Stimulated activated CD4-positive, alpha-beta T cell treated with anti-CD3 and anti-CD28 coated beads, Interleukin-1b, Interleukin-23, amount 100 ng/mL, for 1 hour (primary cell): ENCODE measurements around the gene MAGI2.
"Not testable (repeated sequence)": the region's sequence is repeated elsewhere in the genome, so short reads cannot be mapped to it uniquely, and the experiment has no call there.

Source experiments
- DNase-seq, 2 donors: peaks; one replicate each; pipeline ENCODE4 v3.0.0-alpha.2; 2020; ENCODE audit warnings: low read depth in 2 of 2

Gene MAGI2

DNA sequence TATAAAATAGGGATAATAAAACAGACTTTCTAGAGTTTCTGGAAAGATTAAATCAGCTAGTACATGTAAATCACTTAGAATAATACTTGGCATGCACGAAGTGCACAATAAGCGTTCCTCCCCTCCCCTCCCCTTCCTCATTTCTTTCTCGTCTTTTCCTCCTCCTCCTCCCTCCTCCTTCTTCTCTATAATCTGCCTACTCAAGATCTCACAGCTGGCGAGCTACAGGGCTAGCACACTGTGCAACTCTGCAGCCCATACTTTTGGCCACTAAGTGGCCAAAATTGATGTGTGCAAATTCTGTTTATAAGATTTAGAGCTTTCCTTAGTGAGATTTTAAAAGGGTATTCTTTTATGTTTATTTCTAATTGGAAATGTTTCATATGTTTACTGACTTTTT lies 1089.6 kb downstream of the MAGI2 start:
- DNase-seq, result no peak

DNA sequence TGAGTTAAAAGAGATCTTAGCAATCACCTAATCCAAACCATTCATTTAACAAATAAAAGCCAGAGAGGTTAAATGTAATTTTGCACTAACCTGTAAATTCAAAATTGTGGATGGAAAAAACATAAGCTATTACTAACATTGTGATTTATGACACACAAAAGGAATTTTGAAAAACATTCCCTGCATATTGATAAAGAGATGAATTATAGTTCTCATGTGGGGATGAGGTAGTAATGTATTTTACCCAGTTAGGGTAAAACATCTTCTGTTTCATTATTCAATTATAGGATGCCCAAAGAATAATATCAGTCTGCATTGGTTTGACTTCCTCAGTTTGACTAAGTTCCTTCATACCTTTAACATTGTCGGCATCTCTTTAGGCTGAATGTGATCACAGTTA lies 1093.6 kb downstream of the MAGI2 start:
- DNase-seq, result no peak

DNA sequence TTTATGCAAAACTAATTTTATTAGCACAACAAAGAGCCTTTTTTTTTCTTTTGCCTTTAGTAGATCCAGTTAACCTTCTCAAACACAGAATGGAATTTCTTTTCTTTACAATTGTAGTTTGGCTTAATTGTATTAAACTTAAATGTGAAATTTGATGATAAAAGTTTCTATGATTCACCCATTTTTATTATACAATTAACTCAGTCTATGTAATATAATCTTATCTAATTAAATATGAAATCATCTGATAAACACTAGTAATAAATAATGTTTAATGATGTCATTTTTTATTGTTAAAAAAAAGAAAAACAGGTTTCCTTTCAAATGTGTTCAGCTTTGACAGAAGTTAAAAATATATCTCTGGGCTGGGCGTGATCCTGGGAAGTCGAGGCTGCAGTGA lies 1095.8 kb downstream of the MAGI2 start:
- DNase-seq, result no peak

DNA sequence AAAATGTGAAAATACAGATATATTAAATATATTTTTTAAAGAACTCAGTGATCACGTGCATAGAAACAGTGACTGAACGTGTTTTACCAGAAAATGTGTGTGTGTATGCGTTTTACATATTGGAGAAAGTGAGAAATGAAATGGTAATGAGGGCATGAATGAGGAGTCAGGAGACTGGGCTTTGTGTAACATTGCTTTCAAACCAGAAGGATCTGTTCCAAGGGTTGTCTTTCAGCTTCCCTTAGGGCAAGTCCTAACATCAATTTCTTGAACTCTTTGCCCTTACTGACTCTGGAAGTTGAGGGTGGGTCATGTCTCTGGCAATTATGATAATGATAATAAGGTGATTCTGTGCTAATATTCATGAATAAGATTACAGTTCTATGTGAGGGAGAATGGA lies 1097.6 kb downstream of the MAGI2 start:
- DNase-seq, result no peak

DNA sequence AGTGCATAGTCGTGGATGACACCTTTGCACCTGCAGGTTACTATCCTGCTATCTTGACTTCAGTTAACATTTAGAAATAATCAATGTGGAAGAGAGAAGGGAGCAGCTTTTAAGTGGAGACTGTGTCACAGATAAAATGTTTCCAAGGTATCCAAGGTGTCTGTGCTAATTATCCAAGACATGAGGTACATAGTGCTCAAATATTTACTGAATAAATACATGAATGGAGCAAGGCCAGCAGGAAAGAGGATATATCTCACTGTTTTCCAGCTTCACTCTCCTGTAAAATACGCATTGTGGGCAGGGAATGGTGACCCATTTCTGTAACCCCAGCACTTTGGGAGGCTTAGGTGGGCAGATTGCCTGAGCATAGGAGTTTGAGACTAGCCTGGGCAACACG lies 1102.5 kb downstream of the MAGI2 start:
- DNase-seq, result no peak

DNA sequence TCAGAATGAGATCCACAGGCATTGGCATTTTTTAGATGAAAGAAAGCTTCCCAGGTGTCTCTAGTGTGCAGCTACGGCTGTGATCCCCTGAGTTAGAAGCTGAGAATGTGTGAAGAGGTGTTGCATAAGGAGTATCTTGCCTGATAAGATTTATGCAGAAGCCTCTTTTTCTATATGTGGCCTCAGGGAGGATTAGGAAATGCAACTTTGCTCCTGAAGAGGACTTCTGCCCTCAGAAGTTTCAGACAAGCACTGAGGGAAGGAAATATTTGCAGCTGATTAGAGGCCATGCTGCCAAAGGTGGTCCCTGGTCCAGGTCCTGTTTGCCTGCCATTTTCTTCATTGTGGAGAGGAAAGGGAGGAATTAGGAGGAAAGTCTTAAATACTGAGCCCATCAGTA lies 1103.1 kb downstream of the MAGI2 start:
- no peak for DNase-seq

DNA sequence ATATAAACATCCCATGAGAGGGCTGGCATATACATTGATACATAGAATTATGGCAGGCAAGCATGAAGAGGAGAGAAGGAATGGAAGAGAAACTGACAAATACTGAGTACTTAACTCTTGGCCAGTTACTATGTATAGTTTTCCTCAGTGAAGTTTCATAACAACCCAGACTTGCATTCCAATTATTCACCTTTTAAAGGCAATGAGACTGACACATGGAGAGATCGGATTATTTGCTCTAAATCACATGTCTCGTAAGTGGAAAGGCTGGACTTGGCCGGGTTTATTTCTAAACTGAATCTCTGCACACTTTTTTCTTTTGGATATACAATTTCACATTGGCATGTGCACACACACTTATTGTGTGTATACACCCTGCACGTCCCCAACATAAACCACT lies 1106.6 kb downstream of the MAGI2 start:
- no peak for DNase-seq

DNA sequence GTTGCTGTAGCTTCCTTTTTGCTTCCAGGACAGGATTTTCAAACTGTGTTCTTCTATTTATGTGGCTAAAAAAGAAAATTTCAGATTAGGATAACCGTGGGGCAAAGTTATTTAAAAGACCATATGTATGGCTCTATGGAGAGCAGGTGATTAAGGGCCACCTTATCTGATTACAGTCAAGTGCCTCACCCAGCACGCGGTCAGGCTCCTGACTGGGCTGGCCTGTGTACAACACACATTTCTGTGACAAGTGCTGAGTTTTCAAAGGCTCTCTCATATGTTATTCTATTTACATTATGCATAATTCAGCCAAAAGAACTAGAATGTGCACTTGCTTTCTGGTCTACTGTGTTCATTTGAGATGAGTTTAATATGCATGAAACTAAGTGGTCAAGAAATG lies 1107.5 kb downstream of the MAGI2 start:
- no peak for DNase-seq

DNA sequence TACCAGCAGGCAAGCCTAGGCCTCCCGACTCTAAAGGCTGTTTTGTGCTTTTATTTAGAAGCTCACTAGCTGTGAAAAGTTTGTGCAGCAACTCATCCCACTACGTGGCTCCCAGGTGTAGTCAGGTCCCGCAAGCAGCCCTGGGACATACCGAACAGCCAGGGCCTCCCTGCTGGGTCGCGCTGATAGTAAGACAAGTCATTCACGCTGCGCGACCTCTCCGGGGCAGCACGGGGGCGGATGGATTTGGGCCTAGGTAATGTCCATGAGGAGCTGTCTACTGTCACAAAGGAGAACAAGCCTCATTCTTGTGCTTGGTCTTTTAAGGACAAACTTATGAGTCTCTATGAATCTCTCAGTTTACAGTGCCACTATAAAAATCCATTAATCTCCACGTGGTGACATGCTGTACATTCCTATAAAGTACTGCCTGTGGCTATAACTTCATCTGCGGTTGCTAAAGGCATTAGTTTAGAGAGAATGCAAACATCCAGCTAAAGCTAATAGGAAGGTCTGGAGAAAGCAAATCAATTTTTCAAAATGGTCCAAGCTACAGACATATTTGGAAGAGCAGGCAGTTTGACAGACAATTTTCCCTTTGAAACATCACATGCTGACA lies 1108.1 kb downstream of the MAGI2 start:
- no peak for DNase-seq

DNA sequence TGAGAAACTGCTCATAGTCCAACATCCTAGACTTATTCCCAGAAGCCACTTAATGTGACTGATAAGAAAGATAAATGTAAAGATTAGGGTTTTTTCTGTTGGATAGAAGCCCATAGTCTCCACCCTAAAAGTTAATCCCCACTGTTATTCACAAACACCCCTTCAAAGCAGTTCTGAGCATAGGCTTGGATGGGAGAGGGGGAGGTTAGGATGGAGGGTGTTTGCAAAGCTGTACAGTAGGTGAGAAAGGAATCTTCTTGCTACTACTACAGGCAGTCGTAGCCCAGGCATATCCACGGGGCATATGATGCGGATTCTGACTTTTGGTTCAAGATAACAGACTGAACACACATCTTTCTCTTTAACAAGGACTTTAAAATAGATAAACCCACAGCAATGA lies 1119.0 kb downstream of the MAGI2 start:
- no peak for DNase-seq

DNA sequence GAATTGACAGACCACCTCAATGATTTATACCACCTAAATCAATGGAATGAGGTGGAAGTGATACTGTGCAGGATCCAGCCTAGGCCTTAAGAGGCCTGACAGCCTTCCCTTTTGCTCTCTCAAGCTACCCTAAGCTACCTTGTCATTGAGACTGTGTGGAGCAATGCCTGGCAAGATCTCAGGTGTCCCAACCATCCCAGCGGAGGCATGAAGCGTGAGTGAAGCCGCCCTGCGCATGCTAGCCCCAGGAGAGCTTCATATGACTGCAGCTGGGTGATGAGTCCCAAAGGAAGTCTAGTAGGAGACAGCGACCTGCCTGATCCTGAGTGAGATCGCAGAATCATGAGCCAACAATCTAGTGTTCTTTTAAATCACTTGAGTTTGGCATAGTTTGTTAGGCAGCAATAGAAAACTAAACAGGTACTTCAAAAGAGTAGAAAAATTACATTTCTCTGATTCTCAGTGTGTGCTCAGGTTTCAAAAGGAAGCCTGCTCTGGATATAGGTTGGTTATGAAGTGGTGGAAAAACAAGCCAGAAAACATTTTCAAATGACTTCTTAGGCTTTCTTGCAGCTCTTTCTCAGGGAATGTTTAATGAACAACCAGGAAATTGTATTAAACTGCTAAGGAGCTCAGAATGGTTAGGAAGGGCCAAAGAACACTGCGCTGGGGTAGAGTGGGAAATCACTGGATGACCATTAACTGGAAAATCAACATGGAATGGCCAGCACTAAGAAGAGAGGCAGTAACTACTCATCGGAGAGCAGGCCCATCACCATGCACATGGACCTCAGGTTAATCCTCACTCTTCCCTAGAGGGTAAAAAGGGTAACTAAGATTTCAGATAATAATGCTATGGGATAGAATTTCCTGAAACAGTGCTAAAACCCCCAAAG lies 1119.7 kb downstream of the MAGI2 start:
- DNase-seq, result no peak

DNA sequence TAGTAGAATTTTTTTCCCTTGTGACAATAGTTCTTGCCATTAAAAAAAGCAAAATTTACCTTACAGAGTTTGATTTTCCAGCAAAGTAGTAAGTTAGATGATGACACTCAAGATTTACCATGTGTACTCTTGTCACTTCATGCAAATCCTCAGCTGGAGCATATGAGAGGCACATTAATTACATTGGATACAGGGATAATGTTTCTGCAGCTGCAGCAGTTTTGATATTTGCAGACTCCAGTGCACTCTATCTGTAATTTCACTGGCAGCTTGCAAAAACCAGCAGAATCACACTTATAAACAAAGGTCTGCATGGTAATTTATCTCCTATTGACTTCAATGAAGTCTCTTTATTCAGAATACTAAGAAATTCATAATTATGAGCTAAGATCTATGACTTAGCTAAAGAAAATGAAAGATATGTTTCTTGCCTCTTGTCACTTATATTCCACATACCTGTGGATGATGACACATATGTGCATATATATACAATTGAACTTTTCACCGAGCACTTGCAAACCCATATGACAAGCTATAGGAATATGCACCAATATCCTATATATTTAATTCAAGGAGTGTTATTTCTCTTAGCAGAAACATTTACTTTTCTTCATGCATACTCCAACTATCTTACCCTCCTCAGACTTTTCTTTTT lies 1124.3 kb downstream of the MAGI2 start:
- DNase-seq, result no peak

DNA sequence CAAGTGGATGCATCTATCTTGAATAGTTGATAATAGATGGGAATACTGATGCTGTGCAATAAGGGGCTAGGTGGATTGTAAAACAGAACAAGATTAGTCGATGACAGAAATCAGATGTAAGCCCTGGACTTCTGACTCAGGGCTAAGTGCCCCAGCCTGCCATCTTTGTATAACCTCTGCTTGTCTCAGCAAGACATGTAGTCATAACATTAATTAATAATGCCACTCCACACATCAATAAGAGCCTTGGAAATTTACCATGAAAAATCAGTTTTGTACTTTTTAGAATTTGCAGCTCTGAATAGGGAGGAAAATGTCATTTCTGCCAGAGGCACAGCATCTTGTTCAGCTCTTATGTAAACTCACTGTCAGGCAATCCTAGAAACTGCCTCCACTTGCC lies 1125.7 kb downstream of the MAGI2 start:
- DNase-seq, result no peak

DNA sequence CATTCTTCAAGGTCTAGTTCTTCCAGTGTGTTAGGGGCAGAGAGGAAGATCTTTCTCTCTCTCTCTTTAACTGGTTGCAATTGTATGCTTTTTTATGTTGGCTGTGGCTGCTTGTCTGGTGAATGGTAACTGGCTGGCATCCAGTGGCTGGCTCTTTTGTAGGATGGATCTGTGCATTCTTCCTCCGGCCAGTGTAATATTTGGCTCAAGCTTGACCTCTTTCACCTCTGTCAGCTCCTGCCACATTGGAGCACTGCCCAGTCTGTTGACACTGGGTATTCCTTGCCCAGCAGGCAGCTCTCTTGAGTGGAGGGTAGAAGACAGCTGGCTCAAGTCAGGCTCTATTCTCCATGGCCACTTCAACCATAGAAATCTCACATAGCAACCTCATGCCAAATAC lies 1126.6 kb downstream of the MAGI2 start:
- DNase-seq, result no peak

DNA sequence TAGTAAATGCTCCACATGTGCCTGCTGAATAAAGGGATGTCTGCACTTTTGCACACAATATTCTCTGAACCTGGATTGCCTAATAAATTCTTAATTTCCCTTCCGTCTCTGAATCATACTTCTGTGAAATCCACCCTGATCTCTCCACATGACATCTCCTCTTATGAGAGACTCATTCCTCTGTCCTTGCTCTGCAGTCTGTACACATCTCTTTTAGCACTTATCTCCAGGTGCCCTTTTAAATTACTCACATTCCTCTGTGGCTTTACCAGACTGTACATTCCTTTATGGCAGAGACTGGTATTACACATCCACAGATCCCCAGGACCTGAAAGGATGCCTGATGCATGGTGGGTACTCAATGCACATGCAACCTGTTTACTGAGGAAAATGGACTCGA lies 1127.3 kb downstream of the MAGI2 start:
- DNase-seq, result no peak

DNA sequence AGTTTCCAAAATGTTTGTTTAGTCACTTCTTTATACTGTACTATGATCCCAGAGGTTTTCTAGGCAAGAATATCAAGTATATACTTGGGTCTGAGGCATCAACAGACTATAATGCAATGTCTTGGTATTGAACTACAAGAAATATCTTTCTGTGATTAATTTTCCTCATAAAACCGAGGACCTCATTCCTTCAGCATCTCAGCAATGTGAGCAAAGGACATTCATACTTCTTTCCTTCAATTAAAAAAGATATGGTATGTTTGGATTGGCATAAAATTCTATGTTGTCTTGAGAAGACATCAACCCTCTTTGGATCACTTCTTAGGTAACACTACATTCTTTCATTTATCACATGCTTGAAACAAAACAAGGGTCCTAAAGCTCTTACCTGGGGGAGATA lies 1130.3 kb downstream of the MAGI2 start:
- no peak for DNase-seq

DNA sequence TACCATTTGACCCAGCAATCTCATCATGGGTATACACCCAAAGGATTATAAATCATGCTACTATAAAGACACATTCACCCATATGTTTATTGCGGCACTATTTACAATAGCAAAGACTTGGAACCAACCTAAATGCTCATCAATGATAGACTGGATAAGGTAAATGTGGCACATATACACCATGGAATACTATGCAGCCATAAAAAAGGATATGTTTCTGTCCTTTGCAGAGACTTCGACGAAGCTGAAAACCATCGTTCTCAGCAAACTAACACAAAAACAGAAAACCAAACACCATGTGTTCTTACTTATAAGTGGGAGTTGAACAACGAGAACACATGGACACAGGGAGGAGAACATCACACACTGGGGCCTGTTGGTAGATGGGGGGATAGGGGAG lies 1131.2 kb downstream of the MAGI2 start:
- DNase-seq, result not testable (repeated sequence)

DNA sequence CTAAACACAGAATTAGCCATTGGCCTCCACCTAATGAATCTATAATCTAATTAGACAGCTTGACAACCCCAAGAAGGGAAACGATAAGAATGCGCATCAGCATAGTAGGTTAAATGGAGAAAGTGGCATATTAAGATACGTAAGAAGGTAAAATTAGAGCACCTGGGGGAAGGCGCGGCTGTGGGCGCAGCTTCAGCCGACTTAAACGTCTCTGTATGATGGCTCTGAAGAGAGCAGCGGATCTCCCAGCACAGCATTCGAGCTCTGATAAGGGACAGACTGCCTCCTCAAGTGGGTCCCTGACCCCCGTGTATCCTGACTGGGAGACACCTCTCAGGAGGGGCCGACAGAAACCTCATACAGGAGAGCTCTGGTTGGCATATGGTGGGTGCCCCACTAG lies 1136.1 kb downstream of the MAGI2 start:
- no peak for DNase-seq

DNA sequence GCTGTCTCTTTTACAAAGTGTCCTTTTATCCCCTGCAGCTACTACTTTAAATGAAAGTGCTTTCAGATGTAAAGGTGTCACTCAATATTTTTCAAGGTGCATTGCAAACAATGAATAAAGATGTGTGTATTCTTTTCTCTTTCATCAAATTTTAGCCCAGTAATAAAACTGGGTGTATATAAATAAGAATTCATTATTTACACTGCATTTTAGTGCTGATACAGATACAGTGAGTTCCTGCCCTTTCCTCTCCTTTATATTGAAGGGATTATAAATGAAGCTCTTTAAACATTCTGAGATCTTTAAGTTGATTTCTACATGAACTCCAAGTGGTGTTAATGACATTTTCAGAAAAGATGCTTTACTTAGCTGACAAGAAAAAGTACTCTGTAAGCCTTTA lies 1137.4 kb downstream of the MAGI2 start:
- no peak for DNase-seq

DNA sequence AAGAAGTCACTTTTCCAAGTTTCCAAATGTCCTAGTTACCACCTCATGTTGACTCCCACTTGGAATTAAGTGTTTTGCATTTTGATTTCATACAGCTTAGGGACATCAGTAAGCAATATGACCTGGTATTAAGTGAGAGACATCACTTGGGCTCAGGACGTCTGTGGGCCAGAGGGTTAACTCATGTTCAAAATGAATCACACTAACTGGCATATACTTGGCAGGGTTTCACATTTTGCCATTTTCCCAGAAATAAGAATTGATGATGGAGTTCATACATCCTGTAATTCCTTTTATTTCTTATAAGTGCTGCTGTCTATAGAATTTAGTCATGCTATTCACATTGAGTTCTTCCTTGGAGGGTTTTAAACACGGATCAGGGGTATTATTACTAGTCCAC lies 1138.3 kb downstream of the MAGI2 start:
- no peak for DNase-seq

DNA sequence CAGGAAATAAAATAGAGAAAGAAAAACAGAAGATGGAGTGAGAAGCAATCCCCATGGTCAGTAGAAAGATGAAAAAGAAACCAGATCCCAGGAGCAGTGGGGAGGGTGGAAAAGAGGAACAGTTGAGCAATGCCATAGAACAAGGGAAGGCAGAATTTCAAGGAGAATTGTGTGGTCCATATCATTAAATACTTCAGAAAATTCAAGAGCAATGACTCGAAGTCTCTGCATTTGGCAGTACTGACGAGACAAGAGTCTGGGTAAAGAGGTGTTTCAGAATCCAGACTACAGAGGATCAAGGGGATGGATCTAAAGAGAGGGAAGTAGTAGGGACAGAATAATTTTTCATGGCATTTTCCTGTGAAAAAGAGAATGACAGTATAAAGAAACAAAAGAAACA lies 1142.3 kb downstream of the MAGI2 start:
- DNase-seq, result no peak

DNA sequence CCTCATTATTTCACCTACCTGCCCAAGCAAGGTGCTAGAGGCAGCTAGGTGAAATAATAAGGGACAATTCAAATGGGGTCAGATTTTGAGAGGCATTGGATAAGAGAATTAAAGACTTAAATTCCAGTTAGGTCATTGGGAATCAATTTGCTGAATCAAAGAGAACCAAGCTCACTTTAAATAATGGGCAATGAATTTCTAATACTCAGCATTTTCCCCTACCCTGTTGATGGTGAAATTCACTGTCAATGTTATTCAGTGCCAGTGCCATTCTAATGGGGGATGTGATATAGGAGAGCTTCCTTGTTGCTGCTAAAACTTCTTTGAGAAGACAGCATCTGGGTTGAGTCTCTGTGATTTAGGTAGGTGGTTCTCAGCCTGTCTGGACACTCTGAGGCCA lies 1145.6 kb downstream of the MAGI2 start:
- DNase-seq, result no peak

DNA sequence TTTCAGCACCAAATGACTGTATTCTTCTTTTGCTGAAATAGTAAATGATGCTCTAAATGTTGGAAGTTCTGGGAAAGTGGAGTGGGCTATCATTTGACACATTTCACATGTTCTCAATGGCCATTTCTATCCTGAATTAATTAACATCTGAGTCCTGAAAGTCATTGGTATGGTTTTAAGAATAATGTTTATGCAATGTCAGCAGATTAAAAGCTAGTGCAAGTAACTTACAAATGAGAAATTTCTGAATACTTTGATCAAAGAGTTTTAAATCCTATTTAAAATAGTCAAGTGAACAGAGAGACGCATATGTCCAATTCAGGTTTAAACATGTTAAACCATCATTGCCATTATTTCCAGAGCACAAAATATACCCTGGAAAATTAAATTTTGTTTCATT lies 1146.8 kb downstream of the MAGI2 start:
- no peak for DNase-seq
